NOMO-1 treated with dmso at 0.1 percent for 144 hours (cell line): ENCODE measurements around the gene KCNJ8.
"Not testable (repeated sequence)": the region's sequence is repeated elsewhere in the genome, so short reads cannot be mapped to it uniquely, and the experiment has no call there.

Experiments used
- DNase-seq: peaks from one replicate; lab custom pipeline; 2025; ENCODE audit not compliant: unreplicated experiment; lab: John Stamatoyannopoulos, UW

The KCNJ8 gene

DNA sequence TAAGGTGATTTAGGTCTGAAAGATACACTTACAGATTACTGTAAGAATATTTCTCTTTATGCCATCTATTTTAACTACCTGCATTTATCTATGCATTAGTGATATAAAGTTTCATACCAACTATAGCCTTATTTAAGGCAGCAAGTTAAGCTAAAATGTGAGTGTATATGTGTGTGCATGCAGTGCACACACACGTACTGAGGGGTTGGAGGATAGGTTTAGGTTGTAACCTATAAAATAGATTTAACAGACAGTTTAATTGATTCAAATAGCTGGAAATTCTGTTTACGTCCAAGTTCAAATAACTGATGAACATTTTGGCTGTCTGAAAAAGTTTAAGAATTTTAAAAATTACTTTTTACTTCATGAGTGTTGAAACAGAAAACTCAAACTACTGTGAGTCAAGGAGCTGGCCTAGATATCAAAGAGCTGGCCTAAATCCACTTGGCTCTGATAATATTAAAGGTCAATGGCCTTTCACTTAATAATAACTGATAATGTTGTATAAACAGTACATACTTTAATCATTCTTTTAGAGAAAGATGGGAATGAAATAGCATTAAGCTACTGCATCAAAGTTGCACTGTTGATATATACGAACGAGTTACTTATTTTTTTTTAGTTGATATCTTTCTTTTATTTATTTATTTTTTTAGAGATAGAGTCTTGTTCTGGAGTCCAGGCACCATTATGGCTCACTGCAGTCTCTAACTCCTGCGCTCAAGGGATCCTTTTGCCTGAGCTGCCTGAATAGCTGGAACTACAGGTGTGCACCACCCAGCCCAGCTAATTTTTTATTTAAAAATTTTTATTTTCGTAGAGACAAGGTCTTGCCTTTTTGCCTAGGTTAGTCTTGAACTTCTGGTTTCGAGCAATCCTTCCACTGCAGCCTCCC, 13.8 kb upstream of the KCNJ8 start:
- no peak for DNase-seq

DNA sequence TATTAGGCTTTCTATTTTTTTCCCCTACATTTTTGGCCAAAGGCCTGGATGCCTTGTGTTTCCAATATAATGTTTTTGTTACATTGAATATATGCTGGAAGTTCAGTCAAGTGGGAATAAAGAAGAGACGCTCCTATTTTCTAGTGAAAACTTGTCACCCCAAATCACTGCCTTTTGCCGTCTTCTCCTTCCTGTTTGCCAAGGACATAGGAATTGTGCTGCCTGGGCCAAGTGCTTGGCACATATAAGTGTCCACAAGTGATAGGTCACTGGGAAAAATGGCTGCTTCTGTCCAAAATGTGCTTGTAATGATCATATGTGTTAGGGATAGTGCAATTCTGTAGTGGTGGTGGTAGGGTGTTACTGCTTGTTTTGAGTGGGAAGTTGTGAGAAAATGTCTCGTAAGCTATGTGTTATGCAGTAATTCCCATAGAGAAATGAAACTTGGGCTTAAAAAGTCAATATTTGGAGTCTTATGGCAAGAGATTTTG, 11.6 kb upstream of the KCNJ8 start:
- no peak for DNase-seq

GRCh38 chr12:21782723-21783122, 8.2 kb upstream of the KCNJ8 start:
- DNase-seq, result not testable (repeated sequence)

DNA sequence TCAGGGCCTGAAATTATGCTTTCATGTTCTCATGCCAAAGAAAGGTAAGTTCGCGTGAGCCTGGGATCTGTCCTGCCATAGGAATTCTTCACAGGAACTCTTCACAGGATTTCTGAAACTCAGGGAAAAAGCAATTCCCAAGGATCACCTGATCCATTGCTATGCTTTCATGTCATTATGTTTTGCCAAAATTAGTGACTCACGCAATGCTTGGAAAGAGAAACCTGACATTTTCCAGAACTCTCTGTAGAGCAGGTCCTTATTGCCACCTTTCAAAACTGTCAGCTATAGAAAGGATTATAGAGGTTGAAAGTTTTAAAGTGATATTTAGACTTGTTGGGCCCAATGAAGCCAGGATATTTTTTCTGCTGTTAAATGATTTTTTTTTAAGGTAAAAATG, 6.3 kb upstream of the KCNJ8 start:
- no peak for DNase-seq

DNA sequence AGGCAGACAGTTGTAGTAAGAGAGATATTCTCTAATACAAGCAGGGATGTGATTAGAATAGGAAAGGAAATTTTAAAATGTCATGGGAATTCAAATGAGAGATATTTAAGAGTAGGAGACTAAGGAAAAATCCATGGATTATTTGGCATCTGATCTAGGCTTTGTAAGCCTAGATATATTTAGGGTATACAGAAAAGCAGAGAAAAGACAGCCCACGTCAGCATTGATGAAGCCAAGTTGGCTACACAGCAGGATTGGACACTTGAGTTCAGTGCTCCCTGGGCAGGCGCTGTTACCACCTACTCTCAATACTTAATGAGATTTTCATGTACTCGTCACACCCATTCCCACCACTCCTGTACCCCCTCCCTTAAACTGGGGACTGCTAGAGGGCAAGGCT, 1.7 kb upstream of the KCNJ8 start:
- no peak for DNase-seq

DNA sequence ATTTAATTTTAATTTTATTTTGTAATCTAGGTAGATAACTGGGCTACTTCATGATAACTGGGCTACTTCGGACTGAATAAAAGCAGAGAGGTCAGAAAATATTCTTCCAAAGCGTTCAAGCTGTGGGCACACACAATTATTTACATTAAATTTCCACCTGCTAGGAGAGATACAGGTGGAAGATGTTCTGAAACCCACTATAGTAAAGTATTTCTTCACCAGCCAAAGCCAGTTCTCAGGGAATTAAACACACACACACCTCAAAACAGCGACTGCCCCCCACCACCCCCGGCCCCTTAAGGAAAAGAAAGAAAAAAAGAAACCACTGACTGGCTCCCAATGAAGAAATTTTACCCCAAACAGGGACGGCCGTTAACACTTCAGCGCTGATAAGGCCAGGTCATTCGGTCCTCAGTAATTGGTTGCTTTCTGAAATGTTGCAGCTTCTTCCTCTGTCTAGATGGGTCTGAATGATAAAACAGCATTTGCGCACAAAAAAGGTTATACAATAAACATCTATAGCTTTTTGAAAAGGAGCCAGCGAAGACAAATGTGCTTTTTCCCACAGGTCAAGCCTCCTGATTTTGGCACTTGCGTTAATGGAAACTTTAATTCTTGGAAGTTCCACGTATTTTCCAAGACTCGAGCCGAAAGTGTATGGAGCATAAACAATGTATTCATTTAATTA, 771 bp upstream of the KCNJ8 start:
- DNase-seq, result no peak

GRCh38 chr12:21773806-21774205, 700 bp downstream of the KCNJ8 start:
- DNase-seq, result no peak

DNA sequence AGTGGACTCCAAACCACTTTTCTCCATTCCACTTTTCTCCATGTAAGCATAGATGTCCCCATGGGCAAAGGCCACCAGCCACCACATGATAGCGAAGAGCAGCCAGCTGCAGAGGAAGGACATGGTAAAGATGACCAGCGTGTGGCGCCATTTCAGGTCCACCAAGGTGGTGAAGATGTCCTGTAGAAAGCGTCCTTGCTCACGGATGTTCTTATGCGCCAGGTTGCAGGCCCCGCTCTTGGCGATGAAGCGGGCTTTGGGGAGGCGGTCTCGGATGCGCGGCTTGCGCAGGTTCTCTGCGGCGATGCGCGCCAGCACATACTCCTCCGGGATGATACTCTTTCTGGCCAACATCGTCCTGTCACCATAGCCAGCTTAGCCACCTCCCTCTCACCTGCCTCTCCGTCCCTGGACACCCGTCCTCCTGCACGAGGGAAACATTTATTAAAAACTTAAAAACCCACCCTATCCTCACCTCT, 1.2 kb downstream of the KCNJ8 start:
- no peak for DNase-seq

GRCh38 chr12:21771311-21771710, 3.2 kb downstream of the KCNJ8 start:
- DNase-seq, result no peak

- no peak for DNase-seq
Measured at GRCh38 chr12:21769307-21769706, 5.2 kb downstream of the KCNJ8 start.

DNA sequence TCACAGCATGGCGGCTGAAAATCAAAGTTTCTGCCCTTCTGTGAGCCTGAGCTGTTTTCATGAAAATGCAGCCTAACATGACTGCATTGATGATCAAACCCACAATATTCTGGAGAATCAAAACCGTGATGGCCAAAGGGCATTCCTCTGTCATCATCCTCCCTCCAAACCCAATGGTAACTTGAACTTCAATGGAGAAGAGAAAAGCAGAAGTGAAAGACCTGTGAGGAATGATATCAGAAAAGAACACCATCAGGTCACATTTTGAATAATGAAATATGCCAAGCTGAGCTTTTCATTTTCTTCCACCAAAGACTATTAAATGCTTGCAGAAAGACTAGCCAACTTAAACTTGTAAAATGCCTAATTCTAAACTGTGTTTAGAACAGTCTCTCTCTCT, 8.1 kb downstream of the KCNJ8 start:
- DNase-seq, result no peak

- no peak for DNase-seq
Measured at GRCh38 chr12:21764950-21765349, 9.6 kb downstream of the KCNJ8 start.

- no peak for DNase-seq
Measured at GRCh38 chr12:21764065-21764464, 10.4 kb downstream of the KCNJ8 start.

- no peak for DNase-seq
Measured at GRCh38 chr12:21763531-21763930, 11.0 kb downstream of the KCNJ8 start.

GRCh38 chr12:21759737-21760136, 14.8 kb downstream of the KCNJ8 start:
- no peak for DNase-seq

DNA sequence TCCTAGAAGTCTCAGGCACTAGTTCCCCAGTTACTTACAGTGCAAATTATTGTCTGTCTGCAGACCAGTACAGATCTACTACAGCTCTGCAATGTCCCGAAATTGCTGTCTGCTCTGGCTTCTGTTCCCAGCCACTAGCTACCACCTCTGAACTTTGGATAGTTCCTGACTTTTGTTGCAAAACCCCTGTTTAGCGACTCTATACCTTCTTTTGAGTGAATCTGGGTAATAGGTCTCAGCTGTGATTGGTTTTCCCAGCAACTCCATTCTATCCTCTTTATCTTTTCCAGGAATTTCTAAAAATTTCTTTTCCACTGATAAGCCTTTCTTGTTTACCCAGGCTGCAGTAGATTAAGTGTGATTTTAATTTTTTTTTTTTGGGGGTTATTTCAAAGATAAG, 16.8 kb downstream of the KCNJ8 start:
- no peak for DNase-seq

- DNase-seq, result no peak
Measured at GRCh38 chr12:21756699-21757098, 17.8 kb downstream of the KCNJ8 start.

DNA sequence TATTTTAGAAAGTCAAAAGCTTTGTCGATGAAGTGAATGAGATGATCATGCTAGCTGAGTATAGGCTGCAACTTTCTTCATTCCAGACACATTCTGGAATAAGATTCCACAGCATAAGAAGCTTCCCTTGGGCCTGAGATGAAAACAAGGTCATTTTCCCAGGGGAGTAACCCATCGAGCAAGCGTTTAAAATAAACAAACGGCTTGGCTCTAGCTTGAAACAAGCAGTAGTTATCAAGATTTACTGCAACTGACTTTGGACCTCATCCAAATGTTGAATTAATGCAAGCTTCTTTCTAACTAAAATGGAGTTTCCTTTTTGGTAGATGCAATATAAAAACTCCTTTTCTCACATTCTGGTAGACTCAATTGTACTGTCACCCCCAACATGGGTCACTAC, 23.0 kb downstream of the KCNJ8 start:
- no peak for DNase-seq

DNA sequence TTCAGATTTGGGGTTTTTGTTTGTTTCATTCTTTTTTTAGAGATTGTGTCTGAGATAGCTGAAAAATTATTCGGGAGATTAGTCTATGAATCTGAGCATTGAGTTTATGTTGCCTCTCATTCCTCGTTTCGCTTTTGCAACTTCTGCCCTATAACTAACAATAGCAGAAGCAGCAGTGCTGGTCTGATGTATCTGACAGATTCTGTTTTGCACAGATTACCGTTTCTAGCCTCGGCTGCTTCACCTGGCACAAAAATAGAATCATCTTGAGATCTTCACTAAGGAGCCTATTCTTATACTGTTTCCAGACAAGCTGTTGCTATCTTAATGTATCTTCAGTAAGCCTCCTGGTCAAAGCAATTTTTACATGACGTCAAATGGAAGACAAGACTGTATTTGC, 29.2 kb downstream of the KCNJ8 start:
- no peak for DNase-seq

GRCh38 chr12:21731144-21731543, 43.4 kb downstream of the KCNJ8 start:
- no peak for DNase-seq

DNA sequence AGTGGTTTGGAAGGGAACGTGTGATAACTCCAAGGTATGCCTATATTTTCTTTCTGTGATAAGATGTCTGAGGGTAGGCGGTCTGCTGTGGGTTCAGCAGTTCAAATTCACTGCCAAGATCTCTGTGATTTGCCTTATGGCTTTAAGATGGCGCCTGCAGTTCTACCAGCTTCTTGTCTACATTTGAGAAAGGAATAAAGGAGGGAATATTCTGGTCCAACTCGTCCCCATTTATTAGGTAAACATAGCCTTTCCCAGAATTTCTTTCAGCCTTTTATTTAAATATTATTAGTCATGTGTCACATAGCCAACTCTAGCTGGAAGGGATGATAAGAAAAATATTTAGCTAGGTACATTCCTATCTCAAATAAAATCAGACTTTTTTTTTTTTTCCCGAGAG, 48.8 kb downstream of the KCNJ8 start:
- no peak for DNase-seq

DNA sequence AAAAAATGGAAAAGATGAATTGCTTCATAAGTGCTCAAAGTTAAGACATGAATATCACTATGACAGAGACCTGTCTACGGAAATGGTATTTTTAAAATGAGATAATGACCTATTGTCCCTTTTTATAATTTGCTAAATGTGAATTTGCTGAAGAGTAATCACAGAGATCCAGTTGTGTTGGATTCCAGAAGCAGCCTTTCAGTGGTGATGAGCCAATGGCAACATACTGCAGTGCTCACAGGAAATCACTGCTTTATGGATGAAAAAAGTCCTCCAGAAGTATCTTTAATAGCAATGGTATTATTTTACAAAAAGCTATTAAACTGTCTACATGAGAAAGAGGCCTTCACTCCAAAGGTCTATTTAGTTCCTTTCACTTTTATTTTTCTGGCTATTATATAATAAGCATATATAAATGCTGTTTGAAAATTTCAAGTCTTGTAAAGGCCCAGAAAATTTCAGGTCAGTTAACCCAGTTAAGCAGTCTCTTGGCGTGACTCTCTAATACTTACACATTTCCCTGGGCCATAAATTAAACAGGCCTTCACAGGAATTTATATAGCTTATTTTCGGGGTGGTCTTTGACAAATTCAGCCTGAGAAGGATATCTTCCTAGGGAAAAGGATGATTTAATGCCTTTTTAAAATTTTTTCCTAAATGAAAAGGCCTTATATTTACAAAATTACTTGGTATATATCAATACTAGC, 55.4 kb downstream of the KCNJ8 start:
- DNase-seq, result no peak
